ENCODE measurements around the gene C4BPA.

- TF ChIP-seq REST (IDR thresholded peaks at IDR 0.05) (no peak), HDAC2 (IDR thresholded peaks at IDR 0.05) (no peak), ELK1 (IDR thresholded peaks at IDR 0.05; ENCODE audit: low read depth, low read length) (no peak), ESRRA (IDR thresholded peaks at IDR 0.05; ENCODE audit: borderline replicate concordance, low read length) (no peak)
Measured at GRCh38 chr1:207164086-207164485, 60.1 kb downstream of the C4BPA start.
